ENCODE results near the gene CRADD.
"Not testable (repeated sequence)": the region's sequence is repeated elsewhere in the genome, so short reads cannot be mapped to it uniquely, and the experiment has no call there.

The CRADD gene

GRCh38 chr12:93704122-93704521, 26.9 kb downstream of the CRADD start:
- Histone ChIP-seq H3K27me3 (ENCODE audit: control insufficient read depth in 5 of 5, insufficient read depth in 4 of 5, low read length in 5 of 5) (no peaks in the 10 kb centered on the region), H3K9me3 (ENCODE audit: control insufficient read depth in 5 of 5, low read length in 5 of 5) (peaks cover 0 to 4% (median 0%) of the 10 kb centered on the region in 5 donors), H3K9ac (ENCODE audit: low read length in 5 of 5) (no peak overlapping the region), H3K36me3 (ENCODE audit: control insufficient read depth in 5 of 5, insufficient read depth in 5 of 5, low read length in 5 of 5) (no peaks in the 10 kb centered on the region), H3K4me1 (ENCODE audit: control insufficient read depth in 5 of 5, insufficient read depth in 5 of 5, low read length in 5 of 5) (peaks cover 0 to 11% (median 9%) of the 10 kb centered on the region in 5 donors), H3K4me3 (ENCODE audit: low read depth in 1 of 5, low read length in 5 of 5) (no peak overlapping the region), H3K27ac (ENCODE audit: low read depth, low read length) (no peak overlapping the region)

- Histone ChIP-seq H3K9ac (ENCODE audit: low read length in 5 of 5) (no peak overlapping the region), H3K27ac (ENCODE audit: low read depth, low read length) (no peak overlapping the region)
These were observed 27.4 kb downstream of the CRADD start for GRCh38 chr12:93704625-93705024.

GRCh38 chr12:93705237-93705636, 28.1 kb downstream of the CRADD start:
- peaks cover 4 to 13% (median 9%) of the 10 kb centered on the region in 5 donors for H3K9me3 ChIP-seq (ENCODE audit: control insufficient read depth in 5 of 5, low read length in 5 of 5)
- no peaks in the 10 kb centered on the region for H3K27me3 ChIP-seq (ENCODE audit: control insufficient read depth in 5 of 5, insufficient read depth in 4 of 5, low read length in 5 of 5)
- H3K4me1 ChIP-seq (ENCODE audit: control insufficient read depth in 5 of 5, insufficient read depth in 5 of 5, low read length in 5 of 5), result peaks cover 0 to 4% (median 2%) of the 10 kb centered on the region in 5 donors
- H3K9ac ChIP-seq (ENCODE audit: low read length in 5 of 5), result no peak overlapping the region
- H3K27ac ChIP-seq (ENCODE audit: low read depth, low read length), result no peak overlapping the region
- H3K4me3 ChIP-seq (ENCODE audit: low read depth in 1 of 5, low read length in 5 of 5), result no peak overlapping the region
- H3K36me3 ChIP-seq (ENCODE audit: control insufficient read depth in 5 of 5, insufficient read depth in 5 of 5, low read length in 5 of 5), result no peaks in the 10 kb centered on the region

More at GRCh38 chr12:93704625-93705024, 27.4 kb downstream of the CRADD start:
- no peaks in the 10 kb centered on the region for H3K36me3 ChIP-seq (ENCODE audit: control insufficient read depth in 5 of 5, insufficient read depth in 5 of 5, low read length in 5 of 5)
- no peaks in the 10 kb centered on the region for H3K27me3 ChIP-seq (ENCODE audit: control insufficient read depth in 5 of 5, insufficient read depth in 4 of 5, low read length in 5 of 5)
- H3K4me3 ChIP-seq (ENCODE audit: low read depth in 1 of 5, low read length in 5 of 5), result no peak overlapping the region
- H3K9me3 ChIP-seq (ENCODE audit: control insufficient read depth in 5 of 5, low read length in 5 of 5), result peaks cover 0 to 9% (median 4%) of the 10 kb centered on the region in 5 donors
- peaks cover 0 to 10% (median 8%) of the 10 kb centered on the region in 5 donors for H3K4me1 ChIP-seq (ENCODE audit: control insufficient read depth in 5 of 5, insufficient read depth in 5 of 5, low read length in 5 of 5)

GRCh38 chr12:93706387-93706786, 29.2 kb downstream of the CRADD start:
- H3K36me3 ChIP-seq (ENCODE audit: control insufficient read depth in 5 of 5, insufficient read depth in 5 of 5, low read length in 5 of 5), result no peaks in the 10 kb centered on the region
- H3K9me3 ChIP-seq (ENCODE audit: control insufficient read depth in 5 of 5, low read length in 5 of 5), result peaks cover 4 to 13% (median 9%) of the 10 kb centered on the region in 5 donors
- no peaks in the 10 kb centered on the region for H3K27me3 ChIP-seq (ENCODE audit: control insufficient read depth in 5 of 5, insufficient read depth in 4 of 5, low read length in 5 of 5)
- no peaks in the 10 kb centered on the region for H3K4me1 ChIP-seq (ENCODE audit: control insufficient read depth in 5 of 5, insufficient read depth in 5 of 5, low read length in 5 of 5)
- H3K9ac ChIP-seq (ENCODE audit: low read length in 5 of 5), result no peak overlapping the region
- no peak overlapping the region for H3K4me3 ChIP-seq (ENCODE audit: low read depth in 1 of 5, low read length in 5 of 5)
- H3K27ac ChIP-seq (ENCODE audit: low read depth, low read length), result no peak overlapping the region

GRCh38 chr12:93706824-93707223, 29.6 kb downstream of the CRADD start:
- Histone ChIP-seq H3K27ac (ENCODE audit: low read depth, low read length) (no peak overlapping the region), H3K4me1 (ENCODE audit: control insufficient read depth in 5 of 5, insufficient read depth in 5 of 5, low read length in 5 of 5) (no peaks in the 10 kb centered on the region), H3K27me3 (ENCODE audit: control insufficient read depth in 5 of 5, insufficient read depth in 4 of 5, low read length in 5 of 5) (no peaks in the 10 kb centered on the region), H3K9ac (ENCODE audit: low read length in 5 of 5) (no peak overlapping the region), H3K36me3 (ENCODE audit: control insufficient read depth in 5 of 5, insufficient read depth in 5 of 5, low read length in 5 of 5) (no peaks in the 10 kb centered on the region), H3K9me3 (ENCODE audit: control insufficient read depth in 5 of 5, low read length in 5 of 5) (peaks cover 4 to 13% (median 9%) of the 10 kb centered on the region in 5 donors), H3K4me3 (ENCODE audit: low read depth in 1 of 5, low read length in 5 of 5) (no peak overlapping the region)

- no peaks in the 10 kb centered on the region for H3K27me3 ChIP-seq (ENCODE audit: control insufficient read depth in 5 of 5, insufficient read depth in 4 of 5, low read length in 5 of 5)
- H3K4me1 ChIP-seq (ENCODE audit: control insufficient read depth in 5 of 5, insufficient read depth in 5 of 5, low read length in 5 of 5), result no peaks in the 10 kb centered on the region
- H3K36me3 ChIP-seq (ENCODE audit: control insufficient read depth in 5 of 5, insufficient read depth in 5 of 5, low read length in 5 of 5), result no peaks in the 10 kb centered on the region
- no peak overlapping the region for H3K9ac ChIP-seq (ENCODE audit: low read length in 5 of 5)
- H3K4me3 ChIP-seq (ENCODE audit: low read depth in 1 of 5, low read length in 5 of 5), result no peak overlapping the region
- peaks cover 4 to 13% (median 9%) of the 10 kb centered on the region in 5 donors for H3K9me3 ChIP-seq (ENCODE audit: control insufficient read depth in 5 of 5, low read length in 5 of 5)
- no peak overlapping the region for H3K27ac ChIP-seq (ENCODE audit: low read depth, low read length)
These were observed 30.7 kb downstream of the CRADD start for GRCh38 chr12:93707836-93708235.

- no peaks in the 10 kb centered on the region for H3K4me1 ChIP-seq (ENCODE audit: control insufficient read depth in 5 of 5, insufficient read depth in 5 of 5, low read length in 5 of 5)
- H3K9ac ChIP-seq (ENCODE audit: low read length in 5 of 5), result no peak overlapping the region
- H3K27ac ChIP-seq (ENCODE audit: low read depth, low read length), result no peak overlapping the region
- H3K36me3 ChIP-seq (ENCODE audit: control insufficient read depth in 5 of 5, insufficient read depth in 5 of 5, low read length in 5 of 5), result no peaks in the 10 kb centered on the region
- H3K9me3 ChIP-seq (ENCODE audit: control insufficient read depth in 5 of 5, low read length in 5 of 5), result peaks cover 4 to 13% (median 9%) of the 10 kb centered on the region in 5 donors
- no peak overlapping the region for H3K4me3 ChIP-seq (ENCODE audit: low read depth in 1 of 5, low read length in 5 of 5)
- no peaks in the 10 kb centered on the region for H3K27me3 ChIP-seq (ENCODE audit: control insufficient read depth in 5 of 5, insufficient read depth in 4 of 5, low read length in 5 of 5)
These were observed 31.8 kb downstream of the CRADD start for GRCh38 chr12:93708952-93709351.

- Histone ChIP-seq H3K36me3 (ENCODE audit: control insufficient read depth in 5 of 5, insufficient read depth in 5 of 5, low read length in 5 of 5) (no peaks in the 10 kb centered on the region), H3K9ac (ENCODE audit: low read length in 5 of 5) (no peak overlapping the region), H3K4me1 (ENCODE audit: control insufficient read depth in 5 of 5, insufficient read depth in 5 of 5, low read length in 5 of 5) (peaks cover 0 to 1% (median 0%) of the 10 kb centered on the region in 5 donors), H3K27ac (ENCODE audit: low read depth, low read length) (no peak overlapping the region), H3K27me3 (ENCODE audit: control insufficient read depth in 5 of 5, insufficient read depth in 4 of 5, low read length in 5 of 5) (no peaks in the 10 kb centered on the region), H3K9me3 (ENCODE audit: control insufficient read depth in 5 of 5, low read length in 5 of 5) (peaks cover 4 to 13% (median 9%) of the 10 kb centered on the region in 5 donors), H3K4me3 (ENCODE audit: low read depth in 1 of 5, low read length in 5 of 5) (no peak overlapping the region)
These were observed 32.2 kb downstream of the CRADD start for GRCh38 chr12:93709386-93709785.

- H3K9ac ChIP-seq (ENCODE audit: low read length in 5 of 5), result no peak overlapping the region
- no peaks in the 10 kb centered on the region for H3K27me3 ChIP-seq (ENCODE audit: control insufficient read depth in 5 of 5, insufficient read depth in 4 of 5, low read length in 5 of 5)
- no peaks in the 10 kb centered on the region for H3K36me3 ChIP-seq (ENCODE audit: control insufficient read depth in 5 of 5, insufficient read depth in 5 of 5, low read length in 5 of 5)
- no peak overlapping the region for H3K4me3 ChIP-seq (ENCODE audit: low read depth in 1 of 5, low read length in 5 of 5)
- H3K9me3 ChIP-seq (ENCODE audit: control insufficient read depth in 5 of 5, low read length in 5 of 5), result peaks cover 4 to 13% (median 9%) of the 10 kb centered on the region in 5 donors
- peaks cover 0 to 5% (median 5%) of the 10 kb centered on the region in 5 donors for H3K4me1 ChIP-seq (ENCODE audit: control insufficient read depth in 5 of 5, insufficient read depth in 5 of 5, low read length in 5 of 5)
- H3K27ac ChIP-seq (ENCODE audit: low read depth, low read length), result no peak overlapping the region
These were observed 33.4 kb downstream of the CRADD start for GRCh38 chr12:93710574-93710926.

GRCh38 chr12:93711502-93711901, 34.3 kb downstream of the CRADD start:
- not testable (repeated sequence) for H3K36me3 ChIP-seq (ENCODE audit: control insufficient read depth in 5 of 5, insufficient read depth in 5 of 5, low read length in 5 of 5); H3K9ac ChIP-seq (ENCODE audit: low read length in 5 of 5); H3K4me3 ChIP-seq (ENCODE audit: low read depth in 1 of 5, low read length in 5 of 5); H3K27ac ChIP-seq (ENCODE audit: low read depth, low read length); H3K27me3 ChIP-seq (ENCODE audit: control insufficient read depth in 5 of 5, insufficient read depth in 4 of 5, low read length in 5 of 5); H3K4me1 ChIP-seq (ENCODE audit: control insufficient read depth in 5 of 5, insufficient read depth in 5 of 5, low read length in 5 of 5)
- H3K9me3 ChIP-seq (ENCODE audit: control insufficient read depth in 5 of 5, low read length in 5 of 5), result peaks cover 4 to 13% (median 9%) of the 10 kb centered on the region in 5 donors

- Histone ChIP-seq H3K4me3 (ENCODE audit: low read depth in 1 of 5, low read length in 5 of 5) (no peak overlapping the region), H3K9ac (ENCODE audit: low read length in 5 of 5) (no peak overlapping the region), H3K27ac (ENCODE audit: low read depth, low read length) (no peak overlapping the region), H3K36me3 (ENCODE audit: control insufficient read depth in 5 of 5, insufficient read depth in 5 of 5, low read length in 5 of 5) (no peaks in the 10 kb centered on the region), H3K4me1 (ENCODE audit: control insufficient read depth in 5 of 5, insufficient read depth in 5 of 5, low read length in 5 of 5) (peaks cover 0 to 5% (median 5%) of the 10 kb centered on the region in 5 donors), H3K27me3 (ENCODE audit: control insufficient read depth in 5 of 5, insufficient read depth in 4 of 5, low read length in 5 of 5) (no peaks in the 10 kb centered on the region), H3K9me3 (ENCODE audit: control insufficient read depth in 5 of 5, low read length in 5 of 5) (peaks cover 4 to 13% (median 9%) of the 10 kb centered on the region in 5 donors)
These were observed 35.0 kb downstream of the CRADD start for GRCh38 chr12:93712200-93712599.
